Stimulated activated CD8-positive, alpha-beta memory T cell treated with anti-CD3 and anti-CD28 coated beads, Interleukin-7, amount 100 ng/mL, for 4 hours (primary cell): ENCODE results near the gene TTLL4.
"Not testable (repeated sequence)": the region's sequence is repeated elsewhere in the genome, so short reads cannot be mapped to it uniquely, and the experiment has no call there.

Source experiments
- DNase-seq, 2 donors: peaks; one replicate each; pipeline ENCODE4 v3.0.0-alpha.2; 2020; ENCODE audit warnings: low read depth in 2 of 2

TTLL4 gene

GRCh38 chr2:218744615-218745014, 34.0 kb downstream of the TTLL4 start:
- no peak for DNase-seq

- no peak for DNase-seq
Observed at GRCh38 chr2:218745160-218745558, 34.5 kb downstream of the TTLL4 start.

- no peak for DNase-seq
Observed at GRCh38 chr2:218745559-218746469, 35.2 kb downstream of the TTLL4 start.

GRCh38 chr2:218746470-218746795, 35.8 kb downstream of the TTLL4 start:
- no peak for DNase-seq

- DNase-seq = no peak
Observed at GRCh38 chr2:218746960-218747359, 36.3 kb downstream of the TTLL4 start.

GRCh38 chr2:218748741-218749441, 38.3 kb downstream of the TTLL4 start:
- DNase-seq = no peak

GRCh38 chr2:218754201-218754600, 43.6 kb downstream of the TTLL4 start:
- no peak for DNase-seq

GRCh38 chr2:218754781-218755180, 44.1 kb downstream of the TTLL4 start:
- no peak for DNase-seq

- DNase-seq = no peak
Observed at GRCh38 chr2:218755198-218755566, 44.5 kb downstream of the TTLL4 start.

GRCh38 chr2:218755567-218756404, 45.2 kb downstream of the TTLL4 start:
- no peak for DNase-seq

GRCh38 chr2:218756599-218757377, 46.2 kb downstream of the TTLL4 start:
- no peak for DNase-seq

GRCh38 chr2:218761795-218762194, 51.2 kb downstream of the TTLL4 start:
- no peak for DNase-seq

- DNase-seq = not testable (repeated sequence)
Observed at GRCh38 chr2:218772759-218773158, 62.1 kb downstream of the TTLL4 start.

GRCh38 chr2:218773881-218774280, 63.2 kb downstream of the TTLL4 start:
- DNase-seq = no peak

GRCh38 chr2:218776488-218776887, 65.9 kb downstream of the TTLL4 start:
- no peak for DNase-seq

GRCh38 chr2:218777276-218777990, 66.8 kb downstream of the TTLL4 start:
- DNase-seq = no peak

GRCh38 chr2:218780046-218780445, 69.4 kb downstream of the TTLL4 start:
- no peak for DNase-seq

GRCh38 chr2:218780851-218781690, 70.4 kb downstream of the TTLL4 start:
- no peak for DNase-seq

- DNase-seq = no peak
Observed at GRCh38 chr2:218781691-218782527, 71.3 kb downstream of the TTLL4 start, which contains the start of gene CYP27A1. CYP27A1 (plus strand) TSS chr2:218782147; CDS start chr2:218782183, 36 bp downstream.
